HG02610 (cell line): ENCODE results near the gene FLVCR2.
"Not testable (repeated sequence)": the region's sequence is repeated elsewhere in the genome, so short reads cannot be mapped to it uniquely, and the experiment has no call there.

Source experiments
- ATAC-seq: cut with Tn5 transposase; IDR thresholded peaks from one replicate; pipeline ENCODE4 v1.9.1; 2021; ENCODE audit warnings: mild to moderate bottlenecking, moderate library complexity; ENCODE audit not compliant: unreplicated experiment

FLVCR2 gene

GRCh38 chr14:75589931-75590330 lies 11.5 kb downstream of the FLVCR2 start:
- ATAC-seq = no peak

GRCh38 chr14:75591331-75591946 lies 13.0 kb downstream of the FLVCR2 start:
- ATAC-seq = no peak

DNA sequence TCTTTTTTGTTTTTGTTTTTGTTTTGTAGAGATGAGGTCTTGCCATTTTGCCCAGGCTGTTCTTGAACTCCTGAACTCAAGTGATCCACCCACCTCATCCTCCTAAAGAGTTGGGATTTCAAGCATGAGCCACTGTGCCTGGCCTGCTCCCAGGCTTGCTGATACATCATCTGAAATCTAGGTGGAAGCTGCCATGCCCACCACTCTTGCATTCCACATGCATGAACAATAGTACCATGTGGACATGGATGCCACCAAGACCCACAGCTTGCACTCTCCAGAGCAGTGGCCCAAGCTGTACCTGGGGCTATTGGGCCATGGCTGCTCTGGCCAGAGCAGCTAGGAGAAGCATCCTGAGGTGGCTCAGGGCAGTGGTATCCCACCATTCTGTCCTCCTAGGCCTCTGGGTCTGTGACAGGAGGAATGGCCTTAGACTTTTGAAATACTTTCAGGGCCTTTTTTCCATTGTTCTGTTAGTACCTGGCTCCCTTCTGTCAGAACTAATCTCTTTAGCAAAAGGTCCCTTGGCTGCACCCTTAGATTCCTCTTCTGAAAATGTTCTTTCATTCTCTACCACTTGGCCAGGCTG lies 13.7 kb downstream of the FLVCR2 start:
- no peak for ATAC-seq

GRCh38 chr14:75595226-75595625 lies 16.8 kb downstream of the FLVCR2 start:
- ATAC-seq = no peak

- no peak for ATAC-seq
These were observed 18.7 kb downstream of the FLVCR2 start for GRCh38 chr14:75597149-75597548.

- ATAC-seq = not testable (repeated sequence)
These were observed 21.7 kb downstream of the FLVCR2 start for GRCh38 chr14:75600100-75600499.

DNA sequence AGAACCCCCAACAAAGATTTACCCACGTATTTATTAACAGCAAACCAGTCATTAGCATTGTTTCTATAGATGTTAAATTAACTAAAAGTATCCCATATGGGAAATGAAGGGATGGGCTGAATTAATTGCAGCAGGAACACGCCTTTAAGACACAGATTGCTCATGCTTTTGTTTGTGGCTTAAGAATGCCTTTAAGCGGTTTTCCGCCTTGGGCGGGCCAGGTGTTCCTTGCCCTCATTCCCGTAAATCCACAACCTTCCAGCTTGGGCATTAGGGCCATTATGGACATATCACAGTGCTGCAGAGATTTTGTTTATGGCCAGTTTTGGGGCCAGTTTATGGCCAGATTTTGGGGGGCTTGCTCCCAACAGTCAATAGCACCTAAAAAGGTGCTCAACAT lies 22.6 kb downstream of the FLVCR2 start:
- not testable (repeated sequence) for ATAC-seq

DNA sequence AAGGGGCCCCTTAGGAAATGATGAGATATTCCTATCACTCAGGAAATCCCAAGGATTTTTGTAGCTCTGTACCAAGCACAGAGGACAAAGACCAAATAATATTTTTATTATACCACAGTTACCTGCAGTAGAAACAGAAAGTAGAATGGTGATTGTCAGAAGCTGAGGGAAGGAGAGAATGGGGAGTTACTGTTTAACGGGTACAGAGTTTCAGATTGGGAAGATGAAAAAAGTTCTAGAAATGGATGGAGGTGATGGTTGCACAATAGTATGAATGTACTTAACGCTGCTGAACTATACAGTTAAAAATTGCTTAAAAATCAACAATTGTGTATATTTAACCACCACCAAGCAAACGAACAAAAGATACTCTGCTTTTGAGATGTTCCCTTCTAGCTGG lies 24.1 kb downstream of the FLVCR2 start:
- no peak for ATAC-seq

DNA sequence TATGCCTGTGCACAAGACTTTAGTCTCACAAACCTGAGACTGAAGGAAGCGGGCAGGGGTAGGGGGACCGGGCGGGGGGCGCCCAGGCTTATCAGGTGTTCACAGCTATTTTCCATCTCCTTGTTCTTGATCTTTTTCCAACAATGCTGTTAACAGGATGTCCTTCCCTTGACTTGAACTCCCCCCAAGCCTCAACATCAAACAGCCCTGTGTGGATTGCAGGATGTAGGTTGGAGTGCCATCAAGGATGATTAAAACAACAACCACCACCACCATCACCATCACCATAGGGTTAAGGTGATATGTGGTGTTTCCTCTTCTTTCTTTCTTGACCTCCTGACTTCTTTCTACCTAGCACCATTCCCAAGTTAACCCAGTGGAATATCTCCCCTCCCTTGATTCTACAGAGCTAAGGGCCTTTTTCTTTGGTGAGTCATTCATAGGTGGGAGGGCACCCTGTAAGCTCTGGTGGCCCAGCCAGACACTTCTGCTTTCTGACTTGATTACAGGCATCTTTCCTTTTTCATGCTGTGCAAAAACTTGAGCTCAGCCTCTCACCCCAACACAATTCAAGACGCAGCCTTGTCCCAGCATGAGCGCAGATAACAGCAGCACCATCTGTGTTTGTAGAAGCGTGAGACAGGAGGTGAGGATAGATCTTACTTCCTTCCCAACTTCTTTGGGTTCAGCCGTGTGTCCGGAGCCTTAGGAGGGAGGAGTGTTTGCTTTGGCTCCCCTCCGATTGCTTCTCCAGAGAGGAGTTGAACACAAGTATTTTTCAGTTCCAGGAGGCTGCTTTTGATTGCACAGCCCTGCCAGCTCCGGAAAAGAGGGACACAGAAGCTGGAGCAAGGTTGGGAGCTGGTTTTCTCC lies 26.8 kb downstream of the FLVCR2 start:
- ATAC-seq = no peak

DNA sequence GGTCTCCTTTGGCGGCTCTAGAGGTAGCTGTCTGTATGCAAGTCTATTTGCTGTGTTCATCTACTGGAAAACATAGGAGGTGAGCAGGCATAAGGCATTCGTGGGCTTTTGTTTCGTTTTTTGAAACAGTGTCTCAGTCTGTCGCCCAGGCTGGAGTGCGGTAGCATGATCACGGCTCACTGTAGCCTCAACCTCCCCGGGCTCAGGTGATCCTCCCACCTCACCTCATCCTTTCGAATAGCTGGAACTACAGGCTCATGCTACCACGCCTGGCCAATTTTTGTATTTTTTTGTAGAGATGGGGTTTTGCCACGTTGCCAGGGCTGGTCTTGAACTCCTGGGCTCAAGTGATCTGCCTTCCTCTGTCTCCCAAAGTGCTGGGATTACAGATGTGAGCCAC lies 27.5 kb downstream of the FLVCR2 start:
- no peak for ATAC-seq

- no peak for ATAC-seq
These were observed 28.6 kb downstream of the FLVCR2 start for GRCh38 chr14:75607044-75607443.

GRCh38 chr14:75607842-75608640 lies 29.6 kb downstream of the FLVCR2 start:
- no peak for ATAC-seq

DNA sequence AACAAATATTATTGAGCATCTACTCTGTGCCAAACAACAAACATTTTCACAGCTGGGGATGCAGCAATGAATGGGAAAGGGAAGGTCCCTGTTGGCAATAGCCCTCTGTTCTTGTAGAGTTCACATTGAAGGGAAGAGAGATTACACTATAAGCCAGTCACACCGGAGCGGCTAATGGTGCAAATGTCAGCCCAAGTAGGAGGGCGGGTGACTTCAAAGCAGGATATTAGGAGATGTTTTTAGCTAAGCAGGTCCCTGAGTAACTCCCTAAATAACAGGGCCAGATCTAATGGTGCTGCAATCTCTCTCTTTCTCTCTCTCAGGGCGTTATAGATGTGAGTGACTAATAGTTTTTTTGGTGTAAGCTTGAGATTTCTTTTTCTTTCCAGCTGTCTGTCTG lies 30.7 kb downstream of the FLVCR2 start:
- no peak for ATAC-seq

GRCh38 chr14:75609606-75610475 lies 31.4 kb downstream of the FLVCR2 start:
- ATAC-seq = no peak

- no peak for ATAC-seq
These were observed 32.4 kb downstream of the FLVCR2 start for GRCh38 chr14:75610834-75611233.

- ATAC-seq = no peak
These were observed 33.7 kb downstream of the FLVCR2 start for GRCh38 chr14:75612157-75612556.

- ATAC-seq = no peak
These were observed 35.8 kb downstream of the FLVCR2 start for GRCh38 chr14:75614179-75614578.

GRCh38 chr14:75615200-75615599 lies 36.8 kb downstream of the FLVCR2 start:
- no peak for ATAC-seq

DNA sequence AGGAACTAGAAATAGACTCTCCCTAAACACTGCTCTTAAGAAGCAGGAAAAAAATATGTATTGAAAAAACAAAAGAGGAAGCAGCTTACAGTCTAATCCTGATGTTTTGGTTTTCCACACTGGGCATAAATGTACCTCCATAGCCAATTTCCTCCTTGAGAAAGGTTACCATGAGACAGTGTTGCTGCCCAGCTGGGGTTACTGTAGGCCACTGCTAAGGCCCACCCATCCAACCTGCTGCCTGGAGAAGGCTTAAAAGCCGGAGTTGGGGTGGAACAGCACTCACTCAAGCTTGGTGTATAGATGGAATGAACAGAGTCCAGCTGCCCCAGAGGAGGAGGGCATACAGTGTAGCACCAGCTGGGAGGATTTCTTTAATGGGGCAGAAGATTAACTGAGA lies 41.1 kb downstream of the FLVCR2 start:
- ATAC-seq = no peak

- ATAC-seq = no peak
These were observed 46.6 kb downstream of the FLVCR2 start for GRCh38 chr14:75625034-75625433.
